Liver (tissue), 9 donors: ENCODE data around the gene SLC2A9. TPM values are rescaled to one million over a fixed set of nuclear protein-coding genes. Genes with fewer than 3 reads are reported as not detected.

Experiments used
- DNase-seq: peaks from one replicate; pipeline ENCODE4 v3.0.0-alpha.2; 2017; ENCODE audit warnings: low spot score
- H3K27ac ChIP-seq, 2 donors: one replicate each; pipeline ENCODE4 v1.7.0; 2013; ENCODE audit warnings: inconsistent platforms in 2 of 2, low read length in 2 of 2, control low read depth in 1 of 2, low read depth in 1 of 2, mild to moderate bottlenecking in 1 of 2
- H3K27me3 ChIP-seq, 4 donors: one replicate each; pipeline versions ENCODE4 v1.6.1 to v1.7.0; 2013; ENCODE audit warnings: low read length in 3 of 4, inconsistent platforms in 1 of 4, mild to moderate bottlenecking in 1 of 4, moderate library complexity in 1 of 4; ENCODE audit not compliant: control insufficient read depth in 4 of 4, insufficient read depth in 4 of 4
- H3K36me3 ChIP-seq, 4 donors: one replicate each; pipeline versions ENCODE4 v1.6.1 to v1.7.0; 2013; ENCODE audit warnings: low read length in 3 of 4, mild to moderate bottlenecking in 3 of 4, low read depth in 1 of 4, moderate library complexity in 1 of 4; ENCODE audit not compliant: control insufficient read depth in 4 of 4, insufficient read depth in 3 of 4
- H3K4me1 ChIP-seq, 4 donors: one replicate each; pipeline versions ENCODE4 v1.6.1 to v1.7.0; 2013; ENCODE audit warnings: low read length in 3 of 4, mild to moderate bottlenecking in 3 of 4, moderate library complexity in 1 of 4; ENCODE audit not compliant: control insufficient read depth in 4 of 4, insufficient read depth in 4 of 4
- H3K4me3 ChIP-seq, 3 donors: one replicate each; pipeline versions ENCODE4 v1.6.1 to v1.7.0; 2013; ENCODE audit warnings: low read length in 3 of 3, control low read depth in 1 of 3, low read depth in 1 of 3, mild to moderate bottlenecking in 1 of 3
- H3K9ac ChIP-seq, 2 donors: one replicate each; pipeline ENCODE4 v1.7.0; 2013; ENCODE audit warnings: low read length in 2 of 2, mild to moderate bottlenecking in 2 of 2, moderate library complexity in 2 of 2, control low read depth in 1 of 2, low read depth in 1 of 2
- H3K9me3 ChIP-seq, 4 donors: one replicate each; pipeline versions ENCODE4 v1.6.1 to v1.7.0; 2013; ENCODE audit warnings: low read length in 3 of 4; ENCODE audit not compliant: control insufficient read depth in 4 of 4
- FOXA1 ChIP-seq: IDR thresholded peaks from 2 replicates; pipeline ENCODE4 v1.6.1; 2016; ENCODE audit warnings: antibody characterized with exemption
- FOXA2 ChIP-seq: IDR thresholded peaks from 2 replicates; pipeline ENCODE4 v1.6.1; 2016; ENCODE audit warnings: antibody characterized with exemption
- GABPA ChIP-seq, 2 donors: IDR thresholded peaks in 1 of 2; conservative IDR thresholded peaks in 1 of 2; 2 replicates each; pipeline ENCODE4 v1.6.1; 2016; ENCODE audit warnings: antibody characterized with exemption in 2 of 2, mild to moderate bottlenecking in 1 of 2, moderate library complexity in 1 of 2
- HNF4G ChIP-seq: IDR thresholded peaks from 2 replicates; pipeline ENCODE4 v1.6.1; 2016; ENCODE audit warnings: antibody characterized with exemption
- JUND ChIP-seq, 2 donors: IDR thresholded peaks; 2 replicates each; pipeline ENCODE4 v1.6.1; 2016; ENCODE audit warnings: antibody characterized with exemption in 2 of 2
- NR2F2 ChIP-seq: IDR thresholded peaks from 2 replicates; pipeline ENCODE4 v1.6.1; 2016; ENCODE audit warnings: antibody characterized with exemption
- RAD21 ChIP-seq, 2 donors: IDR thresholded peaks; 2 replicates each; pipeline ENCODE4 v1.6.1; 2016; ENCODE audit warnings: antibody characterized with exemption in 2 of 2, mild to moderate bottlenecking in 2 of 2
- RXRA ChIP-seq, 2 donors: IDR thresholded peaks; 2 replicates each; pipeline ENCODE4 v1.6.1; 2017 to 2018; ENCODE audit warnings: antibody characterized with exemption in 2 of 2, mild to moderate bottlenecking in 1 of 2
- SP1 ChIP-seq: IDR thresholded peaks from 2 replicates; pipeline ENCODE4 v1.6.1; 2018; ENCODE audit warnings: antibody characterized with exemption, mild to moderate bottlenecking
- TAF1 ChIP-seq: conservative IDR thresholded peaks from 2 replicates; pipeline ENCODE4 v1.6.1; 2016; ENCODE audit warnings: antibody characterized with exemption, mild to moderate bottlenecking
- YY1 ChIP-seq: IDR thresholded peaks from 2 replicates; pipeline ENCODE4 v1.6.1; 2016; ENCODE audit warnings: antibody characterized with exemption, mild to moderate bottlenecking
- WGBS: extraction: QIAGEN DNeasy Blood & Tissue Kit; methylation state at CpG from one replicate; pipeline ENCODE4 v1.1.7; 2013; 5-methylcytosine and 5-hydroxymethylcytosine counted together
- polyA plus RNA-seq, 2 donors: library from polyadenylated mRNA; stranded (reverse) in 1 of 2; unstranded in 1 of 2; fragments of 200-250 nt in 1 of 2; fragments of >200 nt in 1 of 2; fragmentation: Nextera tagmentation in 1 of 2; extraction: Ambion mirVana in 1 of 2; gene quantifications; one replicate each; pipeline versions ENCODE4 v1.2.1 to v1.2.3, GENCODE V29; 2013 to 2015
- total RNA-seq, 2 donors: library from RNA; depleted of rRNA; stranded (reverse); fragments of >200 nt; gene quantifications; one replicate each; pipeline ENCODE4 v1.2.3, GENCODE V29; 2014
- TF ChIP-seq, protein P1 (sequence below): IDR thresholded peaks from 2 replicates; pipeline ENCODE4 v1.6.1; 2016; ENCODE audit warnings: antibody characterized with exemption, mild to moderate bottlenecking
- TF ChIP-seq, protein P2 (sequence below): IDR thresholded peaks from 2 replicates; pipeline ENCODE4 v1.6.1; 2016; ENCODE audit warnings: antibody characterized with exemption
- donor health status: healthy.
- donor health status: healthy.
- donor health status: healthy.
- donor health status: healthy.
- donor health status: healthy.

Gene SLC2A9
- total and polyA plus RNA-seq, 4 donors, result 6.2 to 49.0 (median 21.6) TPM

GRCh38 chr4:9933956-9934355 lies 87.3 kb downstream of the SLC2A9 start:
- TF ChIP-seq JUND (IDR thresholded peaks at IDR 0.05), result no peak
- TF ChIP-seq FOXA1, result no peak
- TF ChIP-seq NR2F2, result no peak
- H3K27me3 ChIP-seq, result no peaks in the 10 kb centered on the region
- DNase-seq, result no peak
- whole genome bisulfite sequencing, result 98% methylated on average over 1 of the region's 1 CpG
- no peaks in the 10 kb centered on the region for H3K4me1 ChIP-seq
- no peak overlapping the region for H3K9ac ChIP-seq
- no peak overlapping the region for H3K27ac ChIP-seq
- peaks cover 0 to 5% (median 3%) of the 10 kb centered on the region in 4 donors for H3K36me3 ChIP-seq
- no peaks in the 10 kb centered on the region for H3K9me3 ChIP-seq
- H3K4me3 ChIP-seq, result no peak overlapping the region

DNA sequence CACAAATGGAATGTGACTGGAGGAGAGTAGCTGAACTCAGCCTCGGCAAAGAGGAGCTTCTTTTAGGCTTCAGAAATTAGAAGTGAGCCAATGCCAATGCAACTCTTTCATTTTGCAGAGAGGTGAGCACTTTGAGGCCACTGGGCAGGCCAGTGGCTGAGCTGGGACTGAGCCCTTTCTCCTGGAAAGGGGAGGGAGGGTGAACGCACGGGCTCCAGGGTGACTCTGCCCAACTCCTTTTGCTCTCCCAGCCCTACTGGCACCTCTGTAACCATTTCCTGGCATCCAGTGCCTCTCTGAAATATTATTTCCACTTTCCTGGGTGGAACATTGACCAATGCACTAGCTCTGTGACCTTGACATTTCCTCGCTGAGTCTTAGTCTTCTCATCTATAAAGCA lies 88.1 kb downstream of the SLC2A9 start:
- Histone ChIP-seq H3K4me3 (no peak overlapping the region), H3K27ac (no peak overlapping the region), H3K4me1 (no peaks in the 10 kb centered on the region), H3K9ac (no peak overlapping the region), H3K9me3 (no peaks in the 10 kb centered on the region), H3K27me3 (no peaks in the 10 kb centered on the region), H3K36me3 (peaks cover 0 to 5% (median 3%) of the 10 kb centered on the region in 4 donors)
- no peak for DNase-seq
- 94% methylated on average over 4 of the region's 4 CpGs for WGBS
- TF ChIP-seq HNF4G (no peak), FOXA2 (no peak), YY1 (no peak), GABPA (IDR thresholded peaks at IDR 0.05 in 1 of 2, conservative IDR thresholded peaks at IDR 0.05 in 1 of 2) (no peak), RAD21 (IDR thresholded peaks at IDR 0.05) (no peak), RXRA (IDR thresholded peaks at IDR 0.05) (no peak), NR2F2 (no peak)
- TF ChIP-seq, protein P1, sequence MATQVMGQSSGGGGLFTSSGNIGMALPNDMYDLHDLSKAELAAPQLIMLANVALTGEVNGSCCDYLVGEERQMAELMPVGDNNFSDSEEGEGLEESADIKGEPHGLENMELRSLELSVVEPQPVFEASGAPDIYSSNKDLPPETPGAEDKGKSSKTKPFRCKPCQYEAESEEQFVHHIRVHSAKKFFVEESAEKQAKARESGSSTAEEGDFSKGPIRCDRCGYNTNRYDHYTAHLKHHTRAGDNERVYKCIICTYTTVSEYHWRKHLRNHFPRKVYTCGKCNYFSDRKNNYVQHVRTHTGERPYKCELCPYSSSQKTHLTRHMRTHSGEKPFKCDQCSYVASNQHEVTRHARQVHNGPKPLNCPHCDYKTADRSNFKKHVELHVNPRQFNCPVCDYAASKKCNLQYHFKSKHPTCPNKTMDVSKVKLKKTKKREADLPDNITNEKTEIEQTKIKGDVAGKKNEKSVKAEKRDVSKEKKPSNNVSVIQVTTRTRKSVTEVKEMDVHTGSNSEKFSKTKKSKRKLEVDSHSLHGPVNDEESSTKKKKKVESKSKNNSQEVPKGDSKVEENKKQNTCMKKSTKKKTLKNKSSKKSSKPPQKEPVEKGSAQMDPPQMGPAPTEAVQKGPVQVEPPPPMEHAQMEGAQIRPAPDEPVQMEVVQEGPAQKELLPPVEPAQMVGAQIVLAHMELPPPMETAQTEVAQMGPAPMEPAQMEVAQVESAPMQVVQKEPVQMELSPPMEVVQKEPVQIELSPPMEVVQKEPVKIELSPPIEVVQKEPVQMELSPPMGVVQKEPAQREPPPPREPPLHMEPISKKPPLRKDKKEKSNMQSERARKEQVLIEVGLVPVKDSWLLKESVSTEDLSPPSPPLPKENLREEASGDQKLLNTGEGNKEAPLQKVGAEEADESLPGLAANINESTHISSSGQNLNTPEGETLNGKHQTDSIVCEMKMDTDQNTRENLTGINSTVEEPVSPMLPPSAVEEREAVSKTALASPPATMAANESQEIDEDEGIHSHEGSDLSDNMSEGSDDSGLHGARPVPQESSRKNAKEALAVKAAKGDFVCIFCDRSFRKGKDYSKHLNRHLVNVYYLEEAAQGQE, result no peak

- Histone ChIP-seq H3K9ac (no peak overlapping the region), H3K4me1 (no peaks in the 10 kb centered on the region), H3K4me3 (no peak overlapping the region), H3K9me3 (no peaks in the 10 kb centered on the region), H3K36me3 (peaks cover 0 to 5% (median 3%) of the 10 kb centered on the region in 4 donors), H3K27me3 (no peaks in the 10 kb centered on the region), H3K27ac (no peak overlapping the region)
- TF ChIP-seq JUND (IDR thresholded peaks at IDR 0.05) (no peak), RAD21 (IDR thresholded peaks at IDR 0.05) (no peak), FOXA1 (no peak)
- WGBS, result 93% methylated on average over 4 of the region's 4 CpGs
- no peak for DNase-seq
Observed at GRCh38 chr4:9932771-9933170, 88.5 kb downstream of the SLC2A9 start.

- WGBS, result 96% methylated on average over 1 of the region's 1 CpG
- H3K4me3 ChIP-seq, result no peak overlapping the region
- DNase-seq, result no peak
Observed at GRCh38 chr4:9931146-9931545, 90.2 kb downstream of the SLC2A9 start.

More at GRCh38 chr4:9931146-9931545, 90.2 kb downstream of the SLC2A9 start:
- H3K9ac ChIP-seq, result no peak overlapping the region
- TF ChIP-seq YY1 (no peak), RAD21 (IDR thresholded peaks at IDR 0.05) (no peak), HNF4G (no peak), GABPA (IDR thresholded peaks at IDR 0.05 in 1 of 2, conservative IDR thresholded peaks at IDR 0.05 in 1 of 2) (no peak), SP1 (no peak), TAF1 (no peak)
- TF ChIP-seq, protein P2, sequence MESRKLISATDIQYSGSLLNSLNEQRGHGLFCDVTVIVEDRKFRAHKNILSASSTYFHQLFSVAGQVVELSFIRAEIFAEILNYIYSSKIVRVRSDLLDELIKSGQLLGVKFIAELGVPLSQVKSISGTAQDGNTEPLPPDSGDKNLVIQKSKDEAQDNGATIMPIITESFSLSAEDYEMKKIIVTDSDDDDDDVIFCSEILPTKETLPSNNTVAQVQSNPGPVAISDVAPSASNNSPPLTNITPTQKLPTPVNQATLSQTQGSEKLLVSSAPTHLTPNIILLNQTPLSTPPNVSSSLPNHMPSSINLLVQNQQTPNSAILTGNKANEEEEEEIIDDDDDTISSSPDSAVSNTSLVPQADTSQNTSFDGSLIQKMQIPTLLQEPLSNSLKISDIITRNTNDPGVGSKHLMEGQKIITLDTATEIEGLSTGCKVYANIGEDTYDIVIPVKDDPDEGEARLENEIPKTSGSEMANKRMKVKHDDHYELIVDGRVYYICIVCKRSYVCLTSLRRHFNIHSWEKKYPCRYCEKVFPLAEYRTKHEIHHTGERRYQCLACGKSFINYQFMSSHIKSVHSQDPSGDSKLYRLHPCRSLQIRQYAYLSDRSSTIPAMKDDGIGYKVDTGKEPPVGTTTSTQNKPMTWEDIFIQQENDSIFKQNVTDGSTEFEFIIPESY, result no peak
- TF ChIP-seq, protein P1, result no peak
- no peaks in the 10 kb centered on the region for H3K9me3 ChIP-seq
- H3K4me1 ChIP-seq, result no peaks in the 10 kb centered on the region
- H3K36me3 ChIP-seq, result peaks cover 0 to 7% (median 3%) of the 10 kb centered on the region in 4 donors
- H3K27me3 ChIP-seq, result no peaks in the 10 kb centered on the region
- no peak overlapping the region for H3K27ac ChIP-seq
